IMR-90 (cell line): ENCODE results near the gene ZNF207. TPM values are rescaled to one million over a fixed set of nuclear protein-coding genes. Genes with fewer than 3 reads are reported as not detected.

ENCODE experiments used
- ATAC-seq: fragments of 200-7000 bp; cut with Tn5 transposase; 2 replicates; pipeline ENCODE4 v1.9.1; 2020; ENCODE audit warnings: low read depth, mild to moderate bottlenecking, moderate library complexity
- BruUV-seq: library from RNA; stranded (reverse); fragments of 400-500 nt; replicated peaks from 2 replicates; lab custom pipeline; 2021; lab: Mats Ljungman, UMichigan
- CTCF ChIA-PET: fragments of 300-600 bp; formaldehyde crosslinking; extraction: SDS; loops from one replicate; lab custom pipeline; 2021; ENCODE audit warnings: antibody characterized with exemption; lab: Yijun Ruan, JAX
- POLR2A ChIA-PET: fragments of 300-600 bp; sonication (Branson Sonifier 250); formaldehyde crosslinking; loops from one replicate; lab custom pipeline; 2022; ENCODE audit warnings: antibody characterized with exemption; ENCODE audit not compliant: unreplicated experiment; lab: Charles Lee
- DNase-seq: peaks from one replicate; pipeline ENCODE4 v3.0.0; 2013
- H2AFZ ChIP-seq: replicated peaks from 2 replicates; pipeline ENCODE3; 2013; ENCODE audit warnings: low read length, mild to moderate bottlenecking; ENCODE audit not compliant: poor library complexity
- H2AK5ac ChIP-seq: 2 replicates; pipeline ENCODE4 v1.6.1; 2013; ENCODE audit warnings: low read depth, low read length, inconsistent platforms
- H2AK9ac ChIP-seq: replicated peaks from 2 replicates; pipeline ENCODE3; 2013; ENCODE audit warnings: mild to moderate bottlenecking, low read depth, low read length, moderate library complexity; ENCODE audit not compliant: poor library complexity
- H2BK120ac ChIP-seq: 2 replicates; pipeline ENCODE4 v1.6.1; 2013; ENCODE audit warnings: low read depth, low read length, inconsistent platforms
- H2BK15ac ChIP-seq: 3 replicates; pipeline ENCODE4 v1.6.1; 2013; ENCODE audit warnings: low read depth, low read length, inconsistent platforms
- H2BK20ac ChIP-seq: 2 replicates; pipeline ENCODE4 v1.6.1; 2013; ENCODE audit warnings: low read depth, mild to moderate bottlenecking, inconsistent platforms, low read length, moderate library complexity
- H2BK5ac ChIP-seq: 2 replicates; pipeline ENCODE4 v1.6.1; 2013; ENCODE audit warnings: mild to moderate bottlenecking, low read depth, low read length, inconsistent platforms; ENCODE audit not compliant: poor library complexity, severe bottlenecking
- H3K14ac ChIP-seq: replicated peaks from 2 replicates; pipeline ENCODE4 v1.6.1; 2013; ENCODE audit warnings: low read depth, low read length, inconsistent platforms
- H3K18ac ChIP-seq: 2 replicates; pipeline ENCODE4 v1.6.1; 2013; ENCODE audit warnings: low read depth, low read length, control low read depth
- H3K23ac ChIP-seq: 2 replicates; pipeline ENCODE4 v1.6.1; 2013; ENCODE audit warnings: low read depth, low read length, inconsistent platforms
- H3K27ac ChIP-seq: 2 replicates; pipeline ENCODE4 v1.5.1; 2013; ENCODE audit warnings: mild to moderate bottlenecking, control low read depth, low read length; ENCODE audit not compliant: insufficient read depth
- H3K27me3 ChIP-seq: 2 replicates; pipeline ENCODE4 v1.6.1; 2013; ENCODE audit warnings: low read length; ENCODE audit not compliant: control insufficient read depth, insufficient read depth
- H3K36me3 ChIP-seq: 2 replicates; pipeline ENCODE4 v1.6.1; 2013; ENCODE audit warnings: low read length, mixed read lengths; ENCODE audit not compliant: control insufficient read depth, insufficient read depth
- H3K4ac ChIP-seq: 2 replicates; pipeline ENCODE4 v1.6.1; 2013; ENCODE audit warnings: low read depth, low read length, inconsistent platforms
- H3K4me1 ChIP-seq: 2 replicates; pipeline ENCODE4 v1.6.1; 2013; ENCODE audit warnings: low read length, mixed read lengths; ENCODE audit not compliant: control insufficient read depth, insufficient read depth
- H3K4me2 ChIP-seq: 2 replicates; pipeline ENCODE4 v1.6.1; 2013; ENCODE audit warnings: low read depth, mild to moderate bottlenecking, control low read depth, low read length, moderate library complexity
- H3K4me3 ChIP-seq: 2 replicates; pipeline ENCODE4 v1.5.1; 2013; ENCODE audit warnings: low read depth, mild to moderate bottlenecking, control low read depth, low read length, moderate library complexity; ENCODE audit not compliant: insufficient read depth
- H3K56ac ChIP-seq: 2 replicates; pipeline ENCODE4 v1.6.1; 2013; ENCODE audit warnings: low read length, inconsistent platforms; ENCODE audit not compliant: insufficient read depth; ENCODE audit errors: extremely low read depth
- H3K79me1 ChIP-seq, 2 experiments: 2 replicates each; pipeline ENCODE4 v1.6.1; 2013; ENCODE audit warnings: low read length in 2 of 2, inconsistent platforms in 1 of 2, low read depth in 1 of 2
- H3K9ac ChIP-seq: 2 replicates; pipeline ENCODE4 v1.6.1; 2013; ENCODE audit warnings: low read depth, low read length, control low read depth
- H3K9me1 ChIP-seq: 2 replicates; pipeline ENCODE4 v1.6.1; 2013; ENCODE audit warnings: low read length, inconsistent platforms; ENCODE audit not compliant: insufficient read depth
- H3K9me3 ChIP-seq: 2 replicates; pipeline ENCODE4 v1.6.1; 2013; ENCODE audit warnings: low read length; ENCODE audit not compliant: control insufficient read depth, insufficient read depth
- H4K20me1 ChIP-seq: 2 replicates; pipeline ENCODE4 v1.6.1; 2013; ENCODE audit warnings: low read length, inconsistent platforms; ENCODE audit not compliant: insufficient read depth
- H4K5ac ChIP-seq: 2 replicates; pipeline ENCODE4 v1.6.1; 2013; ENCODE audit warnings: mild to moderate bottlenecking, low read depth, low read length, control low read depth
- H4K8ac ChIP-seq, 2 experiments: 2 replicates each; pipeline ENCODE4 v1.6.1; 2013; ENCODE audit warnings: low read depth in 2 of 2, low read length in 2 of 2, control low read depth in 1 of 2, inconsistent platforms in 1 of 2
- H4K91ac ChIP-seq: 2 replicates; pipeline ENCODE4 v1.6.1; 2013; ENCODE audit warnings: low read depth, low read length, inconsistent platforms; ENCODE audit not compliant: insufficient read depth
- FOS ChIP-seq: fragments of 150-350 bp; IDR thresholded peaks from 2 replicates; pipeline ENCODE4 v1.6.1; 2016; ENCODE audit warnings: low read depth, low read length
- NFE2L2 ChIP-seq: fragments of 150-350 bp; IDR thresholded peaks from 2 replicates; pipeline ENCODE4 v1.6.1; 2016; ENCODE audit warnings: low read depth, mild to moderate bottlenecking, low read length
- WGBS, 2 experiments: methylation state at CpG; one replicate each; pipeline versions ENCODE4 v1.1.5 to v1.1.7; 2013; ENCODE audit warnings: missing lambda C conversion rate in 2 of 2; ENCODE audit not compliant: insufficient read length in 1 of 2; ENCODE audit errors: extremely low coverage in 2 of 2; 5-methylcytosine and 5-hydroxymethylcytosine counted together
- dilution Hi-C: fragments of 300-500 bp; cut with HindIII; formaldehyde crosslinking; loops from one replicate; pipeline ENCODE4 v1.14.3; 2018; ENCODE audit warnings: low sequenced_read_pairs; ENCODE audit not compliant: unreplicated experiment
- in situ Hi-C: fragments of 300-500 bp; cut with MboI; formaldehyde crosslinking; loops from 3 replicates; pipeline ENCODE4 v1.14.3; 2019; ENCODE audit warnings: low sequenced_read_pairs, inconsistent platforms, mixed read lengths
- intact Hi-C: fragments of 100-400 bp; cut with micrococcal nuclease; formaldehyde crosslinking; loops from 2 replicates; pipeline ENCODE4 v1.10.0; 2022
- polyA plus RNA-seq, 3 experiments: library from polyadenylated mRNA; depleted of rRNA; stranded (reverse); fragments of >200 nt; gene quantifications; 2 replicates each; pipeline ENCODE4 v1.2.3, GENCODE V29; 2012; ENCODE audit warnings: low replicate concordance in 1 of 3
- total RNA-seq: library from RNA; depleted of rRNA; stranded (reverse); fragments of >200 nt; gene quantifications from 2 replicates; pipeline ENCODE4 v1.2.3, GENCODE V29; 2012
- TF ChIP-seq, protein P1 (sequence below): conservative IDR thresholded peaks from 2 replicates; pipeline ENCODE4 v1.5.1; 2012; ENCODE audit warnings: mild to moderate bottlenecking, low read depth, low read length, improper control_type of control experiment

The ZNF207 gene
- total and polyA plus RNA-seq, 2 of the 4 experiments (the other 2 are of a cell fraction): 199 to 207 TPM

DNA sequence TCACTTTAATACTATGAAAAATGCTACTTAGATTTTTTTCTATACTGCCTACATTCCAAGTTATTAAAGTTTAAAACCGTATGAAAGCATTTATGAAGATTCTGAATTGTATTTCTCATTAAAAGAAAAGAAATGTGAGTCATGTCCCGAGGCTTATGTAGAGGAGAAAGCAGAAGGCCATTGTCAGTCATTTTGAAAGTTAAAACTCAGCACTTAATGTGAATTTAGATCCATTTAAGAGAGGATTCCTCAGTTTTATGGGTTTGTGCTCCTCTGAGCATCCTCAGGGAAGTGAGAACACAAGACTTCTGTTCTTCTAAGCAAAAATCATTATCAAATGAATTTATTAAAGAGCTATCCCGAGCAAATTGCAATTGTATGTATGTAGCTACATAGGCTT, 19.8 kb upstream of the ZNF207 start:
- Histone ChIP-seq H3K4me1 (no peaks in the 10 kb centered on the region), H3K23ac (no peak overlapping the region), H2AK9ac (no peak overlapping the region), H3K4ac (no peak overlapping the region), H2AK5ac (no peak overlapping the region), H4K8ac (no peak overlapping the region), H3K4me3 (no peak overlapping the region), H2BK5ac (no peak overlapping the region), H3K9ac (no peak overlapping the region), H3K18ac (no peak overlapping the region), H2AFZ (no peak overlapping the region), H2BK15ac (no peak overlapping the region), H4K5ac (no peak overlapping the region), H3K9me3 (no peaks in the 10 kb centered on the region), H4K91ac (no peak overlapping the region), H3K27ac (no peak overlapping the region), H4K20me1 (no peaks in the 10 kb centered on the region), H2BK120ac (no peak overlapping the region), H3K79me1 (no peaks in the 10 kb centered on the region; a peak in 1 of 4 replicates), H3K4me2 (no peak overlapping the region), H2BK20ac (no peak overlapping the region), H3K27me3 (no peaks in the 10 kb centered on the region), H3K9me1 (peaks cover 3% of the 10 kb centered on the region; the same call in 1 of the 2 replicates), H3K36me3 (peaks cover 6% of the 10 kb centered on the region), H3K14ac (no peak overlapping the region), H3K56ac (no peak overlapping the region)
- no peak for ATAC-seq
- intact Hi-C loops: no loop called here
- in situ Hi-C loops: no loop called here
- DNase-seq: no peak
- no TSS peak for BruUV-seq
- POLR2A ChIA-PET: no interaction called here
- dilution Hi-C loops: no loop called here
- CTCF ChIA-PET: no interaction called here
- TF ChIP-seq, protein P1, sequence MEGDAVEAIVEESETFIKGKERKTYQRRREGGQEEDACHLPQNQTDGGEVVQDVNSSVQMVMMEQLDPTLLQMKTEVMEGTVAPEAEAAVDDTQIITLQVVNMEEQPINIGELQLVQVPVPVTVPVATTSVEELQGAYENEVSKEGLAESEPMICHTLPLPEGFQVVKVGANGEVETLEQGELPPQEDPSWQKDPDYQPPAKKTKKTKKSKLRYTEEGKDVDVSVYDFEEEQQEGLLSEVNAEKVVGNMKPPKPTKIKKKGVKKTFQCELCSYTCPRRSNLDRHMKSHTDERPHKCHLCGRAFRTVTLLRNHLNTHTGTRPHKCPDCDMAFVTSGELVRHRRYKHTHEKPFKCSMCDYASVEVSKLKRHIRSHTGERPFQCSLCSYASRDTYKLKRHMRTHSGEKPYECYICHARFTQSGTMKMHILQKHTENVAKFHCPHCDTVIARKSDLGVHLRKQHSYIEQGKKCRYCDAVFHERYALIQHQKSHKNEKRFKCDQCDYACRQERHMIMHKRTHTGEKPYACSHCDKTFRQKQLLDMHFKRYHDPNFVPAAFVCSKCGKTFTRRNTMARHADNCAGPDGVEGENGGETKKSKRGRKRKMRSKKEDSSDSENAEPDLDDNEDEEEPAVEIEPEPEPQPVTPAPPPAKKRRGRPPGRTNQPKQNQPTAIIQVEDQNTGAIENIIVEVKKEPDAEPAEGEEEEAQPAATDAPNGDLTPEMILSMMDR: no peak
- TF ChIP-seq FOS (no peak), NFE2L2 (no peak)
- WGBS, 2 experiments: no CpG with 5 or more reads among the region's 3 CpGs
